ENCODE measurements around the gene TMEFF2. TPM values are rescaled to one million over a fixed set of nuclear protein-coding genes. Genes with fewer than 3 reads are reported as not detected.

Gene TMEFF2, protein sequence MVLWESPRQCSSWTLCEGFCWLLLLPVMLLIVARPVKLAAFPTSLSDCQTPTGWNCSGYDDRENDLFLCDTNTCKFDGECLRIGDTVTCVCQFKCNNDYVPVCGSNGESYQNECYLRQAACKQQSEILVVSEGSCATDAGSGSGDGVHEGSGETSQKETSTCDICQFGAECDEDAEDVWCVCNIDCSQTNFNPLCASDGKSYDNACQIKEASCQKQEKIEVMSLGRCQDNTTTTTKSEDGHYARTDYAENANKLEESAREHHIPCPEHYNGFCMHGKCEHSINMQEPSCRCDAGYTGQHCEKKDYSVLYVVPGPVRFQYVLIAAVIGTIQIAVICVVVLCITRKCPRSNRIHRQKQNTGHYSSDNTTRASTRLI
- total RNA-seq (1 to 10 TPM; 2.2 to 2.7 TPM), polyA plus RNA-seq (ENCODE audit: insufficient read depth, low read depth, low replicate concordance) (3.0 TPM)
- long read RNA-seq, donor 1, result 0 reads
- long read RNA-seq, donor 2, partial matches to known transcripts, result 0 of 2 reads
- long read RNA-seq, donor 2, other reads (novel, unspliced or antisense), result 0 of 2 reads

DNA sequence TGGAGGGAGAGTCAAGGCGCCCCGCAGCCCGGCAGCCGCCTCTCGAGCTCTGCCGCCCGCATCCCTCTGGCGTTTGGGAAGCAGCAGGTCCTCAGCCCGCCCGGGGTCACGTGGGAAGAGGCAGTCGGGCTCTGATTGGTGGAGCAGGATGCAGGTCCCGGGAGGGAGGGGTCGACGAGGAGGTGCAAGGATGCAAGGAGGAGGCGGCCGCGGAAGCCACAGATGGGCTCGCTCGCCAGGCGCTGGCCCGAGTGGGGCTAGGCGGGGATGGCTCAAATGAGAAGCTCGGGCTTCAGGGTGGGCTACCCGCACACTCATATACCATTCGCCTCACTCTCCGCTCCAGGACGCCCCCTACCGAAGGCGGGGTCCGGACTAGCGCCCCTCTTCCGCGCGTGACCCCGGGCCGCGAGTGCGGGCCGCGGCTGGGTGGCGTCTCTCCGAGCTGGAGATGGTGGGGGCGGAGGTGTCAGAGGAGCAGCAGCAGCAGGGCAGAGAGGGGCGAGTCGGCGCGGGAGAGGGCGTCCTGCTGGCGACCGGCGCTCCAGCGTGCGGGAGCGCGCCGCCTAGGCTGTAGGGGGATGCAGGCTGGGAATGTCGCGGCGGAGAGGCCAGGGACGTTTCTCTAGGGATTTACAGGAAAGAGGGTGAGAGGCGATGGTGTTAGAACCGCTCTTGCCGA is at the start of gene TMEFF2:
Gene TMEFF2 (minus strand): TSS at position 68 of the 682 bp plus-strand sequence. CDS start 409 bp downstream, outside the sequence.
- no peaks in the 10 kb centered on the region for H3K27me3 ChIP-seq
- H3K4me1 ChIP-seq, result no peaks in the 10 kb centered on the region
- H3K36me3 ChIP-seq (ENCODE audit: low read depth, missing control alignments), result no peaks in the 10 kb centered on the region
- H3K4me3 ChIP-seq, result peak within 1 kb of the TSS; percentile 53 to 65
- no peaks in the 10 kb centered on the region for H3K9me3 ChIP-seq
- DNase-seq, result peak; percentile 93
- no peak within 1 kb of the TSS for H3K27ac ChIP-seq
- TF ChIP-seq CTCF (IDR thresholded peaks at IDR 0.05), result peak in 1 of 3 experiments; percentile 31
- no peak for TF ChIP-seq POLR2A (IDR thresholded peaks at IDR 0.05)
- 0 to 1% methylated on average over 18 to 64 of the region's 64 CpGs for WGBS, 2 donors
- intact Hi-C loops (cut with DNase I; ENCODE audit: low total_unique reads), result no loop called here

- H3K4me1 ChIP-seq, result peaks cover 3% of the 10 kb centered on the region
- no peaks in the 10 kb centered on the region for H3K27me3 ChIP-seq
- DNase-seq, result no peak
- intact Hi-C loops (cut with DNase I; ENCODE audit: low total_unique reads), result no loop called here
- no peaks in the 10 kb centered on the region for H3K36me3 ChIP-seq (ENCODE audit: low read depth, missing control alignments)
- TF ChIP-seq CTCF (IDR thresholded peaks at IDR 0.05) (no peak), POLR2A (IDR thresholded peaks at IDR 0.05) (no peak)
- no peak overlapping the region for H3K4me3 ChIP-seq
- 84% methylated on average over 2 of the region's 2 CpGs for WGBS, 2 donors
- no peaks in the 10 kb centered on the region for H3K9me3 ChIP-seq
- no peak overlapping the region for H3K27ac ChIP-seq
These were observed 48.8 kb upstream of the TMEFF2 start for GRCh38 chr2:192243488-192243887.

DNA sequence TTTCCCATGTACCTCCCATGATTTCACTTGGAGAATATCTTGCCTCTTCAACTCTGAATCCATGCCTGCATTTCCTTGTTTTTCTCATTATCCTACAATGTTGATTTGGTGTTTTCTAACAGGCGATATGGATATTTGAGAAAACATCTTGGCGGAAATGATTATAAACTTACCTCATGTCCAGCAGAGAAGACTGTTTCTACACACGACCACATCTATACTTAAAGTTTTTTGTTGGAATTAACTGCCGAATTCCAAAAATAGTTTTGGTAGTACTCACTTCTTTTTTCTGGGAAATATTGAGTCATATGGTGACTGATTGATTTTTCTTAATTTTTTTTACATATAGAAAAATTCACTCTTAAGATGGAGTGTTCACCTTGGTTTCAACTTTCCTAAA is 41.4 kb upstream of the TMEFF2 start:
- Histone ChIP-seq H3K4me3 (no peak overlapping the region), H3K36me3 (ENCODE audit: low read depth, missing control alignments) (no peaks in the 10 kb centered on the region), H3K9me3 (no peaks in the 10 kb centered on the region), H3K4me1 (no peaks in the 10 kb centered on the region), H3K27ac (no peak overlapping the region), H3K27me3 (no peaks in the 10 kb centered on the region)
- 59 to 87% methylated on average over 4 of the region's 4 CpGs for WGBS, 2 donors
- intact Hi-C loops (cut with DNase I; ENCODE audit: low total_unique reads), result no loop called here
- no peak for TF ChIP-seq POLR2A (IDR thresholded peaks at IDR 0.05)
- no peak for TF ChIP-seq CTCF (IDR thresholded peaks at IDR 0.05)
- DNase-seq, result no peak

- Histone ChIP-seq H3K4me1 (no peaks in the 10 kb centered on the region), H3K9me3 (no peaks in the 10 kb centered on the region), H3K36me3 (ENCODE audit: low read depth, missing control alignments) (no peaks in the 10 kb centered on the region), H3K27me3 (no peaks in the 10 kb centered on the region), H3K4me3 (no peak overlapping the region), H3K27ac (no peak overlapping the region)
- no peak for DNase-seq
- 78 to 83% methylated on average over 6 of the region's 6 CpGs for WGBS, 2 donors
- no peak for TF ChIP-seq POLR2A (IDR thresholded peaks at IDR 0.05)
- TF ChIP-seq CTCF (IDR thresholded peaks at IDR 0.05), result no peak
- intact Hi-C loops (cut with DNase I; ENCODE audit: low total_unique reads), result no loop called here
These were observed 36.2 kb upstream of the TMEFF2 start for GRCh38 chr2:192230889-192231453.
